HCT116 (cell line): ENCODE measurements around the gene VSTM2B. TPM values are rescaled to one million over a fixed set of nuclear protein-coding genes. Genes with fewer than 3 reads are reported as not detected.

ENCODE experiments used
- ATAC-seq: fragments of 200-7000 bp; cut with Tn5 transposase; 2 replicates; pipeline ENCODE4 v1.9.1; 2020; ENCODE audit warnings: mild to moderate bottlenecking, moderate library complexity
- BruUV-seq: library from RNA; stranded (reverse); fragments of 400-500 nt; replicated peaks from 2 replicates; lab custom pipeline; 2021; lab: Mats Ljungman, UMichigan
- CTCF ChIA-PET: fragments of 300-600 bp; sonication (Branson Sonifier 250); formaldehyde crosslinking; loops from one replicate; lab custom pipeline; 2021; ENCODE audit warnings: antibody characterized with exemption; lab: Charles Lee
- POLR2A ChIA-PET: fragments of 300-600, 350-600 bp; sonication (Branson Sonifier 250); formaldehyde crosslinking; loops from one replicate; lab custom pipeline; 2021; ENCODE audit warnings: antibody characterized with exemption; lab: Charles Lee
- RAD21 ChIA-PET, 2 experiments: fragments of 300-600 bp; sonication (Branson Sonifier 250); formaldehyde crosslinking; loops; one replicate each; lab custom pipeline; 2023; ENCODE audit warnings: low total read pairs in 2 of 2; ENCODE audit not compliant: uncharacterized antibody in 2 of 2, unreplicated experiment in 2 of 2, low non-redundant PET in 1 of 2; lab: Charles Lee
- DNase-seq: peaks from one replicate; pipeline ENCODE4 v3.0.0-alpha.2; 2010; ENCODE audit warnings: low read depth, low spot score
- H2AFZ ChIP-seq: fragments of 200-600 bp; shearing (Covaris generic), sonication (generic); 2 replicates; pipeline ENCODE4 v1.6.1; 2017; ENCODE audit warnings: low read depth, mixed run types, mixed read lengths, antibody characterized with exemption, low read length; ENCODE audit not compliant: poor library complexity, severe bottlenecking
- H3K27ac ChIP-seq: 2 replicates; pipeline ENCODE4 v1.5.1; 2012; ENCODE audit warnings: low read depth, low read length
- H3K27me3 ChIP-seq: fragments of 200-600 bp; sonication (generic); 2 replicates; pipeline ENCODE4 v1.6.1; 2016; ENCODE audit warnings: mixed run types, low read length, mixed read lengths; ENCODE audit not compliant: insufficient read depth
- H3K36me3 ChIP-seq, 2 experiments: fragments of 200-500 bp in 1 of 2; fragments of 200-600 bp in 1 of 2; sonication (Bioruptor generic) in 1 of 2; sonication (generic) in 1 of 2; 2 replicates each; pipeline versions ENCODE4 v1.5.1 to v1.6.1; 2014 to 2016; ENCODE audit warnings: low read length in 2 of 2, inconsistent platforms in 1 of 2, mixed read lengths in 1 of 2, mixed run types in 1 of 2; ENCODE audit not compliant: insufficient read depth in 2 of 2, control insufficient read depth in 1 of 2
- H3K4me1 ChIP-seq, 2 experiments: fragments of 200-600 bp in 1 of 2; sonication (generic) in 1 of 2; 2 replicates each; pipeline versions ENCODE4 v1.5.1 to v1.6.1; 2012 to 2017; ENCODE audit warnings: low read length in 2 of 2, inconsistent platforms in 1 of 2, mild to moderate bottlenecking in 1 of 2, mixed read lengths in 1 of 2, mixed run types in 1 of 2, moderate library complexity in 1 of 2; ENCODE audit not compliant: insufficient read depth in 2 of 2, control insufficient read depth in 1 of 2
- H3K4me2 ChIP-seq: fragments of 200-600 bp; sonication (generic); 2 replicates; pipeline ENCODE4 v1.6.1; 2017; ENCODE audit warnings: mixed run types, low read length, mixed read lengths
- H3K4me3 ChIP-seq, 2 experiments: fragments of 200-600 bp in 1 of 2; sonication (generic) in 1 of 2; replicated peaks in 1 of 2; 2 replicates each; pipeline ENCODE4 v1.5.1; 2011 to 2016; ENCODE audit warnings: low read length in 2 of 2, control low read depth in 1 of 2, low read depth in 1 of 2, mild to moderate bottlenecking in 1 of 2, mixed read lengths in 1 of 2, mixed run types in 1 of 2
- H3K79me2 ChIP-seq: fragments of 200-600 bp; sonication (generic); 2 replicates; pipeline ENCODE4 v1.6.1; 2017; ENCODE audit warnings: mild to moderate bottlenecking, mixed run types, low read length, moderate library complexity, mixed read lengths; ENCODE audit not compliant: insufficient read depth
- H3K9ac ChIP-seq: fragments of 200-600 bp; sonication (generic); 2 replicates; pipeline ENCODE4 v1.6.1; 2016; ENCODE audit warnings: low read length, mixed read lengths
- H3K9me2 ChIP-seq: fragments of 200-600 bp; sonication (generic), shearing (Covaris generic); 2 replicates; pipeline ENCODE4 v1.6.1; 2017; ENCODE audit warnings: mixed run types, mild to moderate bottlenecking, moderate library complexity; ENCODE audit not compliant: insufficient read depth
- H3K9me3 ChIP-seq, 2 experiments: fragments of 200-500 bp in 1 of 2; fragments of 200-600 bp in 1 of 2; sonication (Bioruptor generic) in 1 of 2; sonication (generic) in 1 of 2; 2 replicates each; pipeline ENCODE4 v1.6.1; 2014 to 2017; ENCODE audit warnings: low read length in 2 of 2, mixed read lengths in 2 of 2, inconsistent platforms in 1 of 2, low read depth in 1 of 2, mild to moderate bottlenecking in 1 of 2, mixed run types in 1 of 2, moderate library complexity in 1 of 2; ENCODE audit not compliant: control insufficient read depth in 1 of 2, insufficient read depth in 1 of 2
- H4K20me1 ChIP-seq: fragments of 200-600 bp; sonication (generic), shearing (Covaris generic); 2 replicates; pipeline ENCODE4 v1.6.1; 2017; ENCODE audit warnings: mixed run types, mild to moderate bottlenecking, moderate library complexity; ENCODE audit not compliant: insufficient read depth
- ATF3 ChIP-seq: IDR thresholded peaks from 2 replicates; pipeline ENCODE4 v1.6.1; 2012
- CEBPB ChIP-seq: IDR thresholded peaks from 2 replicates; pipeline ENCODE4 v1.6.1; 2012; ENCODE audit warnings: low read depth
- CTCF ChIP-seq, 3 experiments: fragments of 200-600 bp in 1 of 3; sonication (generic) in 1 of 3; IDR thresholded peaks in 2 of 3; conservative IDR thresholded peaks in 1 of 3; 2 replicates each; pipeline ENCODE4 v1.5.1; 2012 to 2017; ENCODE audit warnings: low read depth in 2 of 3, low read length in 2 of 3, antibody characterized with exemption in 1 of 3, borderline replicate concordance in 1 of 3, control low read depth in 1 of 3, mild to moderate bottlenecking in 1 of 3, mixed read lengths in 1 of 3, mixed run types in 1 of 3, moderate library complexity in 1 of 3; ENCODE audit not compliant: insufficient read depth in 1 of 3
- ELF1 ChIP-seq: IDR thresholded peaks from 2 replicates; pipeline ENCODE4 v1.6.1; 2012; ENCODE audit warnings: low read depth, borderline replicate concordance
- EZH2 ChIP-seq: fragments of 200-600 bp; sonication (generic); IDR thresholded peaks from 2 replicates; pipeline ENCODE4 v1.6.1; 2017; ENCODE audit warnings: antibody characterized with exemption, mixed run types
- EZH2phosphoT487 ChIP-seq: fragments of 200-600 bp; IDR thresholded peaks from 2 replicates; pipeline ENCODE4 v1.6.1; 2018; ENCODE audit warnings: antibody characterized with exemption, borderline replicate concordance
- FOSL1 ChIP-seq: IDR thresholded peaks from 2 replicates; pipeline ENCODE4 v1.6.1; 2012; ENCODE audit warnings: low read depth
- MAX ChIP-seq: IDR thresholded peaks from 2 replicates; pipeline ENCODE4 v1.6.1; 2012
- POLR2AphosphoS5 ChIP-seq: IDR thresholded peaks from 2 replicates; pipeline ENCODE4 v1.6.1; 2011; ENCODE audit warnings: mild to moderate bottlenecking, low read depth, low read length, moderate library complexity
- RAD21 ChIP-seq: IDR thresholded peaks from 2 replicates; pipeline ENCODE4 v1.6.1; 2012; ENCODE audit warnings: low read depth, mild to moderate bottlenecking
- REST ChIP-seq: IDR thresholded peaks from 2 replicates; pipeline ENCODE4 v1.6.1; 2012; ENCODE audit warnings: low read depth
- SIN3A ChIP-seq: IDR thresholded peaks from 2 replicates; pipeline ENCODE4 v1.6.1; 2012; ENCODE audit warnings: low read depth
- SRF ChIP-seq: IDR thresholded peaks from 2 replicates; pipeline ENCODE4 v1.6.1; 2012; ENCODE audit warnings: low read depth
- TCF7L2 ChIP-seq: IDR thresholded peaks from 2 replicates; pipeline ENCODE4 v1.7.0; 2011; ENCODE audit warnings: borderline replicate concordance, inconsistent platforms; ENCODE audit not compliant: insufficient read depth, insufficient read length; ENCODE audit errors: extremely low read depth
- YY1 ChIP-seq: IDR thresholded peaks from 2 replicates; pipeline ENCODE4 v1.6.1; 2011; ENCODE audit warnings: low read length, low read depth, moderate library complexity, mild to moderate bottlenecking; ENCODE audit not compliant: insufficient replicate concordance; ENCODE audit errors: extremely low read depth
- ZBTB33 ChIP-seq: IDR thresholded peaks from 2 replicates; pipeline ENCODE4 v1.6.1; 2011; ENCODE audit warnings: mild to moderate bottlenecking, low read length, moderate library complexity; ENCODE audit not compliant: insufficient replicate concordance; ENCODE audit errors: extremely low read depth
- ZFX ChIP-seq: fragments of 450-650 bp; IDR thresholded peaks from 2 replicates; pipeline ENCODE4 v1.6.1; 2017
- ZNF274 ChIP-seq: fragments of 200-500 bp; sonication (Bioruptor generic); IDR thresholded peaks from 2 replicates; pipeline ENCODE4 v1.6.1; 2014; ENCODE audit warnings: mild to moderate bottlenecking, low read depth, low read length, inconsistent platforms
- intact Hi-C: fragments of 100-400 bp; cut with micrococcal nuclease; formaldehyde crosslinking; loops from 2 replicates; pipeline ENCODE4 v1.10.0; 2022
- total RNA-seq: library from RNA; stranded (reverse); gene quantifications from one replicate; pipeline ENCODE4 v1.2.1, GENCODE V29; 2021; ENCODE audit not compliant: unreplicated experiment

Gene VSTM2B
- total RNA-seq, 1 experiment from 2014 or later = not detected

GRCh38 chr19:29568036-29569025, 42.5 kb downstream of the VSTM2B start:
- POLR2A ChIA-PET = no interaction called here
- TF ChIP-seq ATF3 (no peak), ELF1 (no peak), TCF7L2 (no peak), EZH2 (no peak), ZNF274 (no peak), REST (no peak), MAX (no peak), YY1 (no peak), RAD21 (no peak), CTCF (IDR thresholded peaks at IDR 0.05 in 2 of 3, conservative IDR thresholded peaks at IDR 0.05 in 1 of 3; ENCODE audit: borderline replicate concordance in 1 of 3, insufficient read depth in 1 of 3, low read depth in 2 of 3, low read length in 2 of 3) (no peak), SIN3A (no peak), POLR2AphosphoS5 (no peak), CEBPB (no peak), FOSL1 (no peak), ZFX (no peak), EZH2phosphoT487 (no peak), ZBTB33 (no peak), SRF (no peak)

More at GRCh38 chr19:29568036-29569025, 42.5 kb downstream of the VSTM2B start:
- intact Hi-C loops = no loop called here
- Histone ChIP-seq H3K4me3 (no peak overlapping the region), H3K4me2 (no peak overlapping the region), H2AFZ (no peak overlapping the region), H3K27ac (no peak overlapping the region), H3K36me3 (no peaks in the 10 kb centered on the region), H3K9ac (no peak overlapping the region), H3K79me2 (no peaks in the 10 kb centered on the region), H3K4me1 (no peaks in the 10 kb centered on the region), H3K27me3 (peaks cover 61% of the 10 kb centered on the region), H3K9me3 (no peaks in the 10 kb centered on the region), H3K9me2 (no peaks in the 10 kb centered on the region), H4K20me1 (no peaks in the 10 kb centered on the region)
- no TSS peak for BruUV-seq
- ATAC-seq = no peak
- no peak for DNase-seq
- ChIA-PET RAD21 (no interaction called here), CTCF (no interaction called here)
